MM.1S (cell line): ENCODE data around the gene CARD10.

Experiments used
- CTCF ChIP-seq: fragments of 300-600 bp; sonication (generic); IDR thresholded peaks from 2 replicates; pipeline ENCODE4 v1.5.1; 2016; ENCODE audit warnings: antibody characterized with exemption, low read length, mixed read lengths
- EZH2 ChIP-seq: fragments of 300-600 bp; sonication (generic); optimal IDR thresholded peaks from 2 replicates; pipeline ENCODE3; 2017; ENCODE audit warnings: low read depth, mild to moderate bottlenecking, antibody characterized with exemption, low read length, mixed read lengths

DNA sequence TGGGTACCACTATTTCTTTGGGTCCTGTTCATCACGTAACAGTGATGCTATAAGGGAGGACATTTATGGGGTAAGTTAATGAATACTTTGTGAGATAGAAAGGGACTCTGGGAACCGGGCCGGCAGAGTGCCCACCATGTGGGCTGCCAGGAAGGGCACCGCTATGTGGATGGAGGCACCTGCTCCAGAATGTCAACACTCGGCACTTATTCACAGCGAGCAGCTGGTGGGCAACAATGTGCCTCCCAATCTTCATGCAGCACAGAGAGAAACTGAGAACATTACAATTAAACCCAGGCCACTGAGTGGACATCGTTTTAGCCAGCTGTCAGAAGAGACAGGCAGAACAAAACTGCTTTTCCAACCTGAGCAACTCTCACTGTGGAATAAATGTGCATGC, 76.1 kb downstream of the CARD10 start:
- TF ChIP-seq CTCF (no peak), EZH2 (no peak)
